DMS114 treated with DMSO at 0.1 percent for 48 hours (cell line): ENCODE results near the gene GFOD2.

ENCODE experiments used
- DNase-seq: peaks from one replicate; lab custom pipeline; 2025; ENCODE audit not compliant: unreplicated experiment; lab: John Stamatoyannopoulos, UW

GFOD2 gene

DNA sequence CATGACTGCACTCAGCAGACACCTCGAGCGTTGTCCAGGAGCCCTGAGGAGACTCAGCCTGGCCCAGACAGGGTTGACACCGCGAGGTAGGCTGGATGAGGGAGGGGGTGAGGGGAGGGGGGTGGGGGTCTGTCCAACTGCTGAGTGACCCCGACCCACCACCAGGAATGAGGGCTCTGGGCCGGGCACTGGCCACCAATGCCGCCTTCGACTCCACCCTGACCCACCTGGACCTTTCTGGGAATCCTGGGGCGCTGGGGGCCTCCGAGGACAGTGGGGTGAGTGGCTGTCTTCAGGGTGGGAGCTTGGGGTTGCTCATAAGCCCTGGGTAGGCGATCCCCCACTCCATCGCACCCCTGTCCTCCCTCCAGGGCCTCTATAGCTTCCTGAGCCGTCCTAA is 71.4 kb downstream of the GFOD2 start:
- no peak for DNase-seq

DNA sequence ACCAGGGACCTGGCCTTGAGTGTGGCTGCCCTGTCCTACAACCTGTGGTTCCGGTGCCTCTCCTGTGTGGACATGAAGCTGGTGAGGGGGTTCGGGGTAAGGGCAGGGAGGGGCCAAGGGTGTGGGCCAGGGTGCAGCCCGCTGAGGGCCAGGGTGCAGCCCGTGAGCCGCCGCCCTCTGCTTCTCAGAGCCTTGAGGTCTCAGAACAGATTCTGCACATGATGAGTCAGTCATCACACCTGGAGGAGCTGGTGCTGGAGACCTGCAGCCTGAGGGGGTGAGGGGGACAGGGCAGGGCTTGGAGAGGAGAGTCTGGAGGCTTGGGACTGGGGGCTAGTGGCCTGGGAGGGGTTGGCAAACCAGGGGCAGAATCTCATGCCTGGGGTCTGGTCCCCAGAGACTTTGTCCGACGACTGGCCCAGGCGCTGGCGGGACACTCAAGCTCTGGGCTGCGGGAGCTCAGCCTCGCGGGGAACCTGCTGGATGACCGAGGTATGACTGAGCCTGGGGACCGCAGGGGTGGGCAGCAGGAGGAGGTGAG is 71.9 kb downstream of the GFOD2 start:
- no peak for DNase-seq

DNA sequence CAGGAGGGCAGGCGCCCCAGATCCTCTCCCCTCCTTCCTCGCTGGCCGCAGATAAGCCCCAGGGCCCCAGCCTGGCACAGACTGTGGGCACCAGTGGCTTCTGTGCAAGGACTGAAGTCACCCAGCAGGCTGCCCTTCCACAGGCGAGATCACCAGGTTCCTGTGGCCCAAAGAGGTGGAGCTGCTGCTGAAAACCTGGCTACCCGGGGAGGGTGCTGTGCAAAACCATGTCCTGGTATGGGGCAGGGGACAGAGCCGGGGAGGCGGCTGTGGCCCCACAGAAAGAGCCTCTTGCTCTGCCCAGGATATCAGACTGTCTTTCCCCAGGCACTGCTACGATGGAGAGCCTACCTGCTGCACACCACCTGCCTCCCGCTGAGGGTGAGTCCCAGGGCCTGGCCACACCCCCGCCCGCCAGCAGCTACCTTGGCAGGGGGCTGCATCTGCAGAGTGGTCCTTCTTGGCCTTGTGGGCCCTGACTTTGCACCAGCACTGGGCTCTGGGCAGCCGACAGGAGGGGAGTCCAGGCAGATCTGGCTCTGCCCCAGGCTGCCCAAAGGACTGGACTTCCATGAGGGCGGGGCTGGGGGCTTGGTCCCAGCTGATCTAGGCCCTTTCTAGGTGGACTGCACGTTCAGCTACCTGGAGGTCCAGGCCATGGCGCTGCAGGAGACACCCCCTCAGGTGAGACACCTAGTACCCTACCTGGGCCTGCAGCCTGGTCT is 73.6 kb downstream of the GFOD2 start:
- no peak for DNase-seq

DNA sequence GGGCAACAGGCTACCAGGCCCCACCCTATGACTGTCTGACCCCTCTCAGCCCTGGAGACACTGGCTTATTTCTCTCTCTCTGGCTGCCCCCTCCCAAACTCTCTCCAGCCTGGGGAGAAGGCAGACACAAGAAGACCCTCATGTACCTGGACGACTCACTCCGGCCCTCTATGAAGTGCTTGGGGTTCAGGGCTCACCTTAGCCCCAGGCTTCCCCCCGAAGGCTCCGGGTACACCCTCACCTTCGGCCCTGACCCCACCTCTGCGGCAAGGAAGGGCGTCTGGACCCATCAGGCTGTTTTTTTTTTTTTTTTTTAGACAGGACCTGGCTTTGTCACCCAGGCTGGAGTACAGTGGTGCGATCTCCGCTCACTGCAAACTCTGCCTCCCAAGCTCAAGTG is 75.1 kb downstream of the GFOD2 start:
- no peak for DNase-seq

DNA sequence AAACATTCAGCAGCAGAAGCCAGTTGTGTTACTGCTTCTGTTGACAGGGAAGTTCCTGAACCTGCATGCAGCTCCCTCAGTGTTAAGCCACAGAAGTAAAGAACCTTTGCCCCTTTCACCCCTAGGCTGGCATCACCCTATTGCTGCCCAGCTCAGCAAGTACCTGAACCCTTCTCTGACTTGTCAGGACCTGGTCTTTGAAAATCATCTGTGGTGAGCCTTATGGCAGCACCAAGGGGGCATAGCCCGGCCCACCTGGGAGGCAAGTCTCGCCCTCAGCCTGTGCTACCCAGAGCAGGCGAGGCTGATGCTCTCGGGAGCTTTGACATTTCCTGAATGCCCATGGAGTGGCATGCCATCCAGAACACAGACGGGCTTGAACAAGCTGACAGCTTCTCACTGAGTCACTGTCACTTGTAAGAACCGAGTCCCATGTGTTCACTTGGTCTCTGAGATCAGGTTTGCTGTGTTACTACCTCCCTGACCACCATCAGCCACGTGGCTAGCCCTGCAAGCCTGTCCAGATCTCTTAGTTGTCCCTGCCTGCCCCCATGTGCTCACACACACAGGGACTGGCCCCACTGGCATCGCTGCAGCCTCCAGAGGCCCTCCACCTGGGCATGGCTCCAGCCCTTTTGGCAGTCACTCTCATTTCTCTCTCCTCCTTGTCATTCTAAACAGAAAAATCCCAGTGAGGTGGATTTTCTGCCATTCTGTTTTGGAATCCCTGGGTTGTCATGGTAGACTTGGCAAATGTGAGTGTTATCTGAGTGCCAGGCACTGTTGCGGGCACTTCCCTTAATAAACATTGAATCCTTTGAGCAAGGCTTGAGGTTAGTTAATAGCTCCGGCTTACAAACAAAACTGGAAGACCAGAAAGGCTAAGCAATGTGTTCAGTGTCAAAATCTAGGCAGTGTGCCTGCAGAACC is 77.1 kb downstream of the GFOD2 start:
- DNase-seq = no peak

DNA sequence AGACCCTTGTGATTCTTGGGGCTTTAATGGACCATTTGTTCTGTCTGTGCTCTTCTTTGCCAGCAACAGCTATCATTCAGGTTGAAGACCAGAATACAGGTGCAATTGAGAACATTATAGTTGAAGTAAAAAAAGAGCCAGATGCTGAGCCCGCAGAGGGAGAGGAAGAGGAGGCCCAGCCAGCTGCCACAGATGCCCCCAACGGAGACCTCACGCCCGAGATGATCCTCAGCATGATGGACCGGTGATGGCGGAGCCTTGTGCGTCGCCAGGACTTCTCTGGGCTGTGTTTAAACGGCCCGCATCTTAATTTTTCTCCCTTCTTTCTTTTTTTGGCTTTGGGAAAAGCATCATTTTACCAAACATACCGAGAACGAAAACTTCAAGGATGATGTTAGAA is 81.5 kb downstream of the GFOD2 start:
- DNase-seq = no peak

DNA sequence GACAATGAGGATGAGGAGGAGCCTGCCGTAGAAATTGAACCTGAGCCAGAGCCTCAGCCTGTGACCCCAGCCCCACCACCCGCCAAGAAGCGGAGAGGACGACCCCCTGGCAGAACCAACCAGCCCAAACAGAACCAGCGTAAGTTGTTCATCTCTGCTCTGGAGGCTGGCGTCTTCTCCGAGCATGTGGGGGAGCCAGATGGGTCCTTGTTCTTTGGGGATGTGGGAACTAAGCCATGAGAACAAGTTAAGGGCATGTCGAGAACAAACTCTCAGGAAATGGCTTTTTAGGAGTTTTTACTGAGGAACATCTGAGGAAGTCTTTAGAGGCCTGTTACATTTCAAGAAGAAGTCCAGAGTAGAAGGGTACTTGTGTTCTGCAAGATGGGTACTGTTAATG is 82.4 kb downstream of the GFOD2 start:
- DNase-seq = no peak

DNA sequence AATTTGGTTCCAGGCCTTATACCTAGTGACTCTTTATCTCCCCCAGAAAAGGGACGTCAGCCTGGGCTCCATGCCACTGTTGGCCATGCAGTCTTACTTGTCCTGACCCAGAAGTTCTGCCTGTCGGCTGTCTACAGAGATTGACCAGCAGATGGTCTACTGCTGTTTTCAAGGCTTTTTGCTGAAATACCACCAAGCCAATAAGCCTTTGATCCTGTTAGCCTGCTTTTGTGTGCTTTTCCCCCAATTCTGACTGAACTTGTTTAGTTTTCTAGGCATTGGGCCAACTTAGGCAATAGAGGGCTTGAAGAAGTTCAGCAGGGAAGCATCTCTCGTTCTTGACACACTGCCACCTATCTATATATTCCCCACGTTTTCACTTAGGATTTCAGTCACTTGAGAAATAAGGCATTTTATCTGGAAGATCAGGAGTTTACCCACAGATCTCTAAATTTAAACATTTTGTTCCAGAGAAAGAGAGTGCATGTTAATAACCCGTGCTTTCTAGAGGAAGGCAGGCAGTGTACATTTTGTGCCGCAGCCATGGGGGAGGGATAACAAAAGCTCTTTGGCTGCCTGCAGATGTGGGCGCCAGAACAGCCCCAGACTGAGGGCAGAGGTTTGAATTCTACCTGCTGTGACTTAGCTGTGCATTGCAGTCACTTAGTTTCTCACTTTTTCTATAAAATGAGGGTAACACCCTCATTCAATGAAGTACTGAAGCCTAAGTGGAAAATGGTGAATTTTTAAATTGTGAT is 86.5 kb downstream of the GFOD2 start:
- DNase-seq = no peak

DNA sequence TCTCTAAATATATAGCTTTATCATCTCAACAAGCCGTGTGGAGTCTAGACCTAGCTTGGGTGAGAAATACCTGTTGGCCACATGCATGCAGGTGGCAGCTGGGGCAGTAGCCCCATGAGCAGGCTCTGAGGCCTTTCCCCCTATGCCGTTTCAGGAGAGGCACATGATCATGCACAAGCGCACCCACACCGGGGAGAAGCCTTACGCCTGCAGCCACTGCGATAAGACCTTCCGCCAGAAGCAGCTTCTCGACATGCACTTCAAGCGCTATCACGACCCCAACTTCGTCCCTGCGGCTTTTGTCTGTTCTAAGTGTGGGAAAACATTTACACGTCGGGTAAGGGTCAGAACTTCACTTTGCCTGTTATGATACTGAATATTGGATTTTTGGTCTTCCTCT is 90.9 kb downstream of the GFOD2 start:
- DNase-seq = no peak
